Ishikawa (cell line): Measurements from ENCODE around the gene DHRSX.
A peak's percentile ranks its signal among the peaks of the same experiment; 100 is the strongest.

Experiments used
- CEBPB ChIP-seq: IDR thresholded peaks from 2 replicates; pipeline ENCODE4 v1.6.1; 2012
- CREB1 ChIP-seq: IDR thresholded peaks from 2 replicates; pipeline ENCODE4 v1.6.1; 2012; ENCODE audit warnings: low read depth
- EP300 ChIP-seq: IDR thresholded peaks from 2 replicates; pipeline ENCODE4 v1.6.1; 2012; ENCODE audit warnings: borderline replicate concordance
- MAX ChIP-seq: IDR thresholded peaks from 2 replicates; pipeline ENCODE4 v1.6.1; 2012
- NFIC ChIP-seq: IDR thresholded peaks from 2 replicates; pipeline ENCODE4 v1.6.1; 2012
- REST ChIP-seq: IDR thresholded peaks from 2 replicates; pipeline ENCODE4 v1.6.1; 2012; ENCODE audit warnings: low read depth, mild to moderate bottlenecking
- TAF1 ChIP-seq: IDR thresholded peaks from 2 replicates; pipeline ENCODE4 v1.6.1; 2012; ENCODE audit warnings: low read depth, mild to moderate bottlenecking
- TCF12 ChIP-seq: IDR thresholded peaks from 2 replicates; pipeline ENCODE4 v1.6.1; 2012; ENCODE audit warnings: low read depth
- TEAD4 ChIP-seq: IDR thresholded peaks from 2 replicates; pipeline ENCODE4 v1.6.1; 2012
- YY1 ChIP-seq: IDR thresholded peaks from 2 replicates; pipeline ENCODE4 v1.6.1; 2012; ENCODE audit warnings: low read depth
- ZBTB7A ChIP-seq: IDR thresholded peaks from 2 replicates; pipeline ENCODE4 v1.6.1; 2012; ENCODE audit warnings: low read depth
- TF ChIP-seq, protein P1 (sequence below): IDR thresholded peaks from 2 replicates; pipeline ENCODE4 v1.6.1; 2012

DNA sequence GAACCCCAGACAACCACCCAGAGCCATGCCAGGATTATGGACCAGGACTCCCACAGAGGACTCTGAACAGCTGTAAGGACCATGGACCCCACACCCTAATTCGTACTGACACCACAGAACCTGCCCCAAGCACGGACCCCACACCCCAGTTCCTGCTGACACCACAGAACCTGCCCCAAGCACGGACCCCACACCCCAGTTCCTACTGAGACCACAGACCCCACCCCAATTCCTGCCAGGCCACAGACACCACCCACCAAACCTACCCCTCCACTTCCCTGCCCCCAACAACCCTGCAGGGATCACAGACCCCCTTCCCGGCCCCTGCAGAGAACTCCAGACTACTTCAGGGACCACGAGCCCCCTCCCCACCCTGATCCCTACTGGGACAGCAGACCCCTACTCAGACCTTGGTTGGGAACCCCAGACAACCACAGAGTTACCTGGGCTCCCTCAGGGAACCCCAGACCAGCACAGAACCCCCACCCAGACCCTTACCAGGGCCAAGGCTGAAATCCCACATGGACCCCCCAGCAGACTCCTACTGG lies 1.4 kb upstream of the DHRSX start:
- TF ChIP-seq CEBPB (no peak), REST (no peak), EP300 (no peak), TAF1 (no peak), CREB1 (no peak), YY1 (no peak), ZBTB7A (peak; percentile 7; the same call in 1 of the 2 replicates), NFIC (no peak), MAX (no peak), TCF12 (no peak), TEAD4 (no peak)
- TF ChIP-seq, protein P1, sequence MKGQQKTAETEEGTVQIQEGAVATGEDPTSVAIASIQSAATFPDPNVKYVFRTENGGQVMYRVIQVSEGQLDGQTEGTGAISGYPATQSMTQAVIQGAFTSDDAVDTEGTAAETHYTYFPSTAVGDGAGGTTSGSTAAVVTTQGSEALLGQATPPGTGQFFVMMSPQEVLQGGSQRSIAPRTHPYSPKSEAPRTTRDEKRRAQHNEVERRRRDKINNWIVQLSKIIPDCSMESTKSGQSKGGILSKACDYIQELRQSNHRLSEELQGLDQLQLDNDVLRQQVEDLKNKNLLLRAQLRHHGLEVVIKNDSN, result no peak
